Activated CD4-positive, alpha-beta T cell treated with anti-CD3 and anti-CD28 coated beads for 36 hours (primary cell): ENCODE measurements around the gene DDX41. TPM values are rescaled to one million over a fixed set of nuclear protein-coding genes. Genes with fewer than 3 reads are reported as not detected.
A peak's percentile ranks its signal among the peaks of the same experiment; 100 is the strongest.

ENCODE experiments used
- ATAC-seq: fragments of 200-7000 bp; cut with Tn5 transposase; one replicate; pipeline ENCODE4 v1.10.0; 2021; ENCODE audit warnings: mild to moderate bottlenecking, moderate library complexity
- CTCF ChIA-PET: fragments of 350-600 bp; sonication (Branson Sonifier 250); formaldehyde crosslinking; loops from one replicate; lab custom pipeline; 2021; ENCODE audit warnings: antibody characterized with exemption; lab: Charles Lee
- POLR2A ChIA-PET: fragments of 350-600 bp; sonication (Branson Sonifier 250); formaldehyde crosslinking; loops from one replicate; lab custom pipeline; 2021; ENCODE audit warnings: antibody characterized with exemption, inconsistent platforms; lab: Charles Lee
- DNase-seq: peaks from one replicate; pipeline ENCODE4 v3.0.0-alpha.2; 2020
- H3K27ac Mint-ChIP-seq: one replicate; pipeline ENCODE4 v1.8.0; 2021; ENCODE audit warnings: mixed read lengths
- H3K27me3 Mint-ChIP-seq: one replicate; pipeline ENCODE4 v1.8.0; 2021; ENCODE audit warnings: mixed read lengths
- H3K36me3 Mint-ChIP-seq: one replicate; pipeline ENCODE4 v1.8.0; 2021; ENCODE audit warnings: low read depth, mixed read lengths
- H3K4me1 Mint-ChIP-seq: one replicate; pipeline ENCODE4 v1.8.0; 2021; ENCODE audit warnings: mixed read lengths
- H3K4me3 Mint-ChIP-seq: one replicate; pipeline ENCODE4 v1.8.0; 2021; ENCODE audit warnings: mild to moderate bottlenecking, moderate library complexity, mixed read lengths
- H3K9me3 Mint-ChIP-seq: one replicate; pipeline ENCODE4 v1.8.0; 2021; ENCODE audit warnings: low read depth, mixed read lengths
- intact Hi-C, 2 experiments: fragments of 100-400 bp; cut with DNase I in 1 of 2; cut with micrococcal nuclease in 1 of 2; formaldehyde crosslinking; loops; one replicate each; pipeline versions ENCODE4 v1.14.2 to v1.15.1; 2022 to 2024; cut with DNase I, micrococcal nuclease
- total RNA-seq, 2 experiments: library from RNA; stranded (reverse); gene quantifications; one replicate each; pipeline ENCODE4 v1.2.3, GENCODE V29; 2021

DDX41 gene
- total RNA-seq, 2 experiments from 2014 or later: 192 to 197 TPM

DNA sequence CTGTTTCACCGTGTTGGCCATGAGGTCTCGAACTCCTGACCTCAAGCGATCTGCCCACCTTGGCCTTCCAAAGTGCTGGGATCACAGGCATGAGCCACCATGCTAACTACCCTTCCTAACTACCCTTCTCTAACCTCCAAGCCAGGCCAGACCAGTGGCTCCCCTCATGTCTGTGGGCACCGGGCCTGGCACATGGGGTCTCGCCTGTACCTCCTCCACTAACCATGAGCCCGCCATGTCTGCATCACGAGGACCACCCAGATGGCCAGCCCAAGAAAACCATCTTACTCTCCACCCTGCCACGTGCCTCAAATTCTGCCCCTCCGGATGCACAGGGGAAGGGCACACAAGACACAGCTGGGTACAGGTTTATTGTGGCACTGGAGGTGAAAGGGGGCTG, 33.7 kb downstream of the DDX41 start:
- DNase-seq (no peak), ATAC-seq (no peak)
- Mint-ChIP-seq H3K9me3 (no peaks in the 10 kb centered on the region), H3K27me3 (no peaks in the 10 kb centered on the region), H3K36me3 (peaks cover 16% of the 10 kb centered on the region), H3K27ac (no peak overlapping the region), H3K4me1 (peaks cover 20% of the 10 kb centered on the region), H3K4me3 (no peak overlapping the region)
- POLR2A ChIA-PET: no interaction called here
- intact Hi-C loops: no loop called here
- CTCF ChIA-PET: no interaction called here

DNA sequence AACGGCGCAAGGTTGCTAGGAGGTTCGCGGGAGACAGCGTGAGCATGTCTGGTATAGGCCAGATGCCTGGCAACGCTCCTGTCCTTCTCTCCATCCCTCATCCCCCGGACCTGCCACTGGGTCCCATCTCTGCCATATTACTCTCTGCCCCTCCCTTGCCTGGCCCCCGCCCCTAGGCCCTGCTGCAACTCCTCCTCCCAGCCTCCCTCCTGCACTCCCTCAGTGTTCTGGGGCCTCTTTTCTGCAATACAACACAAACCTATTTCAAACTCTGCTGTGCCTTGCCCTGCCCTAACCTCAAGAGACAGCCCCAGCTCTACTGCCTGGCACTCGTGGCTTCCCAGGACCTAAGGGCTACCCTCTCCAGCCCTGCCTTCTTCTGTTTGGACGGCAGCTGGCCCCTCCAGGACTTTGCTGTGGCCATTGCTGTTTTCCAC, 34.4 kb downstream of the DDX41 start:
- ChIA-PET CTCF (no interaction called here), POLR2A (no interaction called here)
- Mint-ChIP-seq H3K27ac (no peak overlapping the region), H3K4me3 (no peak overlapping the region), H3K27me3 (no peaks in the 10 kb centered on the region), H3K4me1 (peaks cover 26% of the 10 kb centered on the region), H3K36me3 (peaks cover 12% of the 10 kb centered on the region), H3K9me3 (no peaks in the 10 kb centered on the region)
- no peak for ATAC-seq
- intact Hi-C loops: no loop called here
- no peak for DNase-seq

DNA sequence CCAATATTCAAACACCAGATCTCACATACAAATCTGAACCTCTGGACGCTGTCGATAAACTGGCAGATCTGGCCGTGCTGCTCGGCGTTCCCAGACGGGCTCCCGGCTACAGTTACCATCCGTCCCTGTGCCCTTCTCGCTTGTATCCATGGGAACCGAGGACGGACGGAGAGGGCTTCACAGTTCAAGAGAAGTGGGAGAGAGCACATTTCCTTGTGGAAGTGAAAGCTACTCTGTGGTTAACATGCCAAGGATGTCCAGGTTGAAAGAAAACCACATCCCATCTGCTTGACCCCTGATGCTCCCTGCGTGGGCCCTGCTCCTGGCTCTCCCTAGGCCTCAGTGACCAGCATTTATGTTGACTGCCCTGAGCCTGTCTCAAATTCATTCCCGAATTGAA, 37.0 kb downstream of the DDX41 start:
- H3K27me3 Mint-ChIP-seq: no peaks in the 10 kb centered on the region
- ATAC-seq: no peak
- H3K36me3 Mint-ChIP-seq: peaks cover 8% of the 10 kb centered on the region
- ChIA-PET POLR2A (interaction anchor here (0.8 to 1.3 kb wide), 2 partner anchors 53 to 167 kb away, joined by 3 to 7 read pairs; no protein-coding TSS in a partner anchor), CTCF (interaction anchor here (0.6 to 1.9 kb wide), 6 partner anchors 14 to 155 kb away, joined by 3 to 9 read pairs (median 4); no protein-coding TSS in a partner anchor)
- H3K27ac Mint-ChIP-seq: peak overlapping the region; percentile 98
- intact Hi-C loops: no loop called here
- H3K4me3 Mint-ChIP-seq: no peak overlapping the region
- DNase-seq: no peak
- peaks cover 41% of the 10 kb centered on the region for H3K4me1 Mint-ChIP-seq
- no peaks in the 10 kb centered on the region for H3K9me3 Mint-ChIP-seq

DNA sequence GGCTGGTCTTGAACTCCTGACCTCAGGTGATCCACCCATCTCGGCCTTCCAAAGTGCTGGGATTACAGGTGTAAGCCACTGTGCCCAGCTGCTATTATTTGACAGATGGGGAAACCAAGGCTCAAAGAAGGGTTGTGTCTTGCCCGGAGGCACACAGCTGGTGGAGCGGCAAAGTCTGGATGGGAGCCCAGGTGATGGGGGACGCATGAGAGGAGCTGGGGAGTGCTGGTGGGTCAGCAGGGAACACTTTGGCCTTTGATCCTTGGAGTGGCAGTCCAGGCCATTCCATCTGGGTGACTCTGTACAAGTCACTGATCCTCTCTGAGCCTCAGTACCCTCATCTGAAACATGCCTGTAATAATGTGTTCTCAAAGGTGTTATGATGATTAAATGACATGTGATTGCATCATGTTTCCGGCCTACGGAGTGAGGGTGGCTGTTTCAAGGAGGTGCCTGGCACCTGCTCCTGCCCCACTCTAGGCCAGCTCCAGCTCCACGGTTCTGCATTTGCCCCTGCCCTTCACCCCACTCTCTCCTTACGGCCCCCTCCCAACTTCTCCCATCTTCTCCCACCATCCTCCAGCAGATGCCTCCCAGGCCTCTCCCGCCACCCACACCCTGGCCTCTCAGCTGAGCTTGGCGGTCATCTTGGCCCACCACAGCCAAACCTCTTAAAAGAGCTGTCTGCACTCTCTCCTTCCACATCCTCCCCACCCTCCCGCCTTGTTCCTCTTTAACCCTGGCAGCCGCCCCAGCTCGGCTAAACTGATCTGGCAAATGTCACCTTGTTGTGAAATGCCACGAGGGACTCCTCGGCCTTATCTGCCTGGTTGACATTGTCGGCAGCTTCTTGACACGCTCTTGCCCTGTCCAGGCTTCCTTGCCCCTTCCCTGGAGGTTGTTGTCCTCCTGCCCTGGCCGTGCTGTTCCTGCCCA, 37.8 kb downstream of the DDX41 start:
- intact Hi-C loops: no loop called here
- DNase-seq (peak; percentile 73), ATAC-seq (peak; percentile 87)
- ChIA-PET POLR2A (interaction anchor here (1.3 kb wide), 1 partner anchor 52 kb away, joined by 3 read pairs; no protein-coding TSS in a partner anchor), CTCF (interaction anchor here (0.6 to 1.9 kb wide), 12 partner anchors 11 to 88 kb away, joined by 3 to 9 read pairs (median 4); partner anchors contain the start of gene PDLIM7)
- H3K9me3 Mint-ChIP-seq: no peaks in the 10 kb centered on the region
- H3K36me3 Mint-ChIP-seq: peaks cover 6% of the 10 kb centered on the region
- H3K4me1 Mint-ChIP-seq: peaks cover 44% of the 10 kb centered on the region
- peak overlapping the region; percentile 98 for H3K27ac Mint-ChIP-seq
- H3K27me3 Mint-ChIP-seq: peaks cover 1% of the 10 kb centered on the region
- H3K4me3 Mint-ChIP-seq: no peak overlapping the region

DNA sequence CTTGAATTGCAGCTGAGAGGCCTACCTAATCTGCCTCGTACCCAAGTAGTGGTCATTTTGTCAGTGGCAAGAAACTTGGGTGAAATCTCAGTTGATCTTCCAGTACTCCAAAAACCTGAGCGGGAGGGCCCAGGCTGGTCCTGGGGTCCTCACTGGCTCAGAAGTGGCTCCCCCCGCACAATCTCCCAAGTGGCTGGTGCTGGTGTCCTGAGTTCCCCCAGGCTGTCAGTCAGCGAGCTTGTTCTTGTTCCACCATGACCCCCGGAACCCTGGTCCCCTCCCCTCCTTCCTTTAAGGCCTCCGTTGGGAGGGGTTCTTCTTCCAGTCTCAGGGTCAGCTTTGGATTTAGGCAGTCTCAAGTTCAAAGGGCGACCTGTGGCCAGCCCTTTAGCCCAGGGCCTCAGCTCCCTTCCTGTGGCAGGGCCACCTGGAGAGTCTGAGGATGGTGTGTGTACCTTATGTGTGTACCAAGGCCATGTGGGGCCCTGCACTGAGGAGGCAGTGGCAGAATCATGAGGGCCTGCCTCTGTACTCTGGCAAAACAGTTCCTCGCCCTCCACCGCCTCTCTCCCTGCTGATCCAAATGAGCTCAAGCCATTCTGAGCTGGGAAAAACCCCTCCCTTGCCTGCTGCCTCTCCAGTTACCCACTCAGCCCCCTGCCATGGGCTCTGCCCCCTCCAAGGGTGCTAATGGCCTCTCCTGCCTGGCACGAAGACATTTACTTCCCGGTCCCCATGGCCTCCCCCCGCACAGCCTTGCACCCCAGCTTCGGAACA, 38.9 kb downstream of the DDX41 start:
- no peak for ATAC-seq
- H3K36me3 Mint-ChIP-seq: peaks cover 7% of the 10 kb centered on the region
- intact Hi-C loops: no loop called here
- H3K27ac Mint-ChIP-seq: peak overlapping the region; percentile 98
- H3K27me3 Mint-ChIP-seq: peaks cover 4% of the 10 kb centered on the region
- peaks cover 46% of the 10 kb centered on the region for H3K4me1 Mint-ChIP-seq
- no peak for DNase-seq
- ChIA-PET POLR2A (interaction anchor here (0.6 kb wide), 1 partner anchor 10 kb away, joined by 3 read pairs; no protein-coding TSS in a partner anchor), CTCF (interaction anchor here (0.6 to 2.1 kb wide), 12 partner anchors 12 to 690 kb away, joined by 3 to 6 read pairs (median 4); partner anchors contain the start of gene PDLIM7)
- H3K4me3 Mint-ChIP-seq: no peak overlapping the region
- H3K9me3 Mint-ChIP-seq: no peaks in the 10 kb centered on the region

DNA sequence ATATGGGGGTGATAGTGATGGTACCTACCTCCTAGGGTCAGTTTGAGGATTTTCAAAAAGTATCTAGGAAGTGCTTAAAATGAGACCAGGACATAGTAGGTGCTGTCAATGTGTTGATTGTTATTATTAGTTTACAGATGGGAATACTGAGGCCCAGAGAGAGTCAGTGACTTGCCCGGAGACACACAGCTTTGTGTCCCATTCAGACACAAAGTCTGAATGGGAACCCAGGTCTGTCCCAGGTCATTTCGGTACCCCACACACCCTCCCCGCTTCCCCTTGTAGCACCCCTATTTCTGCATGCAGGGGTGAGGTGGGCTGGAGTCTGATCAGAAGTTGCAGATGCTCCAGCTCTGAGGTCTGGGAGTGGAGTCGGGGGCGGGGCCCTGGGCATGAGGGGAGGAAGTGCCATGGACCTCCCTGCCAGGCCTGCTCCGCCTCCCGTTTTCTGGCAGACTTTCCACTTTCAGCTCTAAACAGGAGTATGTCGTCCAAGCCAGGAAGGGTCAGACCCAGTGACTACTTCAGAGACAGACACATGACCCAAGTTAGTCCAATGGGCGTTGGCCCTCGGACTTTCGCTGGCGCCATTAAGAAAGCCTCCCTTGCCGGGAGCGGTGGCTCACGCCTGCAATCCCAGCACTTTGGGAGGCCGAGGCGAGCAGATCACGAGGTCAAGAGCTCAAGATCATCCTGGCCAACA, 40.1 kb downstream of the DDX41 start:
- Mint-ChIP-seq H3K9me3 (no peaks in the 10 kb centered on the region), H3K36me3 (peaks cover 7% of the 10 kb centered on the region), H3K27me3 (peaks cover 4% of the 10 kb centered on the region), H3K4me3 (no peak overlapping the region), H3K4me1 (peaks cover 46% of the 10 kb centered on the region), H3K27ac (peak overlapping the region; percentile 58)
- intact Hi-C loops: no loop called here
- CTCF ChIA-PET: interaction anchor here (0.6 to 3.0 kb wide), 10 partner anchors 13 to 1009 kb away, joined by 3 to 17 read pairs (median 4); partner anchors contain the start of gene PDLIM7
- no peak for ATAC-seq
- no peak for DNase-seq
- POLR2A ChIA-PET: no interaction called here

DNA sequence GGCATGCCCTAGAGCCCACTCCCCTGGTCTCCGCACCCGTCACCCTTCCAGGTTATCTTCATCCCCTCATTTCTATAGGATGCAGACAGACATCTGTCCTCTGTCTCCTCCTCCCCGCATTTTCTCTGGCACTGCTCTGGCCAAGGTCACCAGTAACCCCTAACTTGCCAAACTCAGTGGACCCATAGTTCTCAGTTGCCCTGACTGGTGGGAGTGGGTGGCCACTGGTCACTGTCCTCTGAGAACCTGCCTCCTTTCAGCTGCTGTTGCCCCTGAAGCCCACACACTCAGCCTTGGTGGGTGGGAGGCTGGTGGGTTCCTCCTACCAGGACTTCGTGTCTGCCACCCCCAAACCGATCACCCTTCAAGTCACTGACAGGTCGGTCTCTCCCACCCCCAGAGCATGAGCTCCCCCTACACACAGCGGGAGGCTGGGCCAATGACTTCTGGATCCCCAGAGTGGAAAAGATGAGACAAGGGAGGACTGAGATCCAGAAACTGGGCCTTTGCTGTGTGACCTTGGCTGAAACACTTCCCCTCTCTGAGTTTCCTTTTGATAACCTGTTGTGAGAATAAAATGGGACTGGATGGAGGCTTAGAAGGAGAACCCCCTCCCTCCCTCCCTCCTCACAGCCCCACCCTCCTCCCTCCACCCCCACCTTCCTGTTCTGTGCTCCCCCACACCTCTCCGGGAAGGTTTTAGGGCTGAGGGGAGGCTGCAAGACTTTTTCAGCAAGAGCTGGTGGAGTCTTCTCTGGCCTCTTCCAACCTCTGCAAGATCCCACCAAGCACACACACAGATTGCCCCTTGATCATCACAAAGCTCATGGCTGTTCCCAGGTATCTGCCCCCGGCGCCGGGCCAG, 41.0 kb downstream of the DDX41 start:
- peaks cover 7% of the 10 kb centered on the region for H3K36me3 Mint-ChIP-seq
- H3K27ac Mint-ChIP-seq: peak overlapping the region; percentile 58
- H3K9me3 Mint-ChIP-seq: no peaks in the 10 kb centered on the region
- intact Hi-C loops: no loop called here
- peaks cover 51% of the 10 kb centered on the region for H3K4me1 Mint-ChIP-seq
- ChIA-PET POLR2A (no interaction called here), CTCF (interaction anchor here (0.5 to 3.0 kb wide), 9 partner anchors 13 to 1008 kb away, joined by 3 to 17 read pairs (median 4); no protein-coding TSS in a partner anchor)
- ATAC-seq (peak; percentile 14), DNase-seq (peak; percentile 47)
- H3K4me3 Mint-ChIP-seq: no peak overlapping the region
- peaks cover 4% of the 10 kb centered on the region for H3K27me3 Mint-ChIP-seq

DNA sequence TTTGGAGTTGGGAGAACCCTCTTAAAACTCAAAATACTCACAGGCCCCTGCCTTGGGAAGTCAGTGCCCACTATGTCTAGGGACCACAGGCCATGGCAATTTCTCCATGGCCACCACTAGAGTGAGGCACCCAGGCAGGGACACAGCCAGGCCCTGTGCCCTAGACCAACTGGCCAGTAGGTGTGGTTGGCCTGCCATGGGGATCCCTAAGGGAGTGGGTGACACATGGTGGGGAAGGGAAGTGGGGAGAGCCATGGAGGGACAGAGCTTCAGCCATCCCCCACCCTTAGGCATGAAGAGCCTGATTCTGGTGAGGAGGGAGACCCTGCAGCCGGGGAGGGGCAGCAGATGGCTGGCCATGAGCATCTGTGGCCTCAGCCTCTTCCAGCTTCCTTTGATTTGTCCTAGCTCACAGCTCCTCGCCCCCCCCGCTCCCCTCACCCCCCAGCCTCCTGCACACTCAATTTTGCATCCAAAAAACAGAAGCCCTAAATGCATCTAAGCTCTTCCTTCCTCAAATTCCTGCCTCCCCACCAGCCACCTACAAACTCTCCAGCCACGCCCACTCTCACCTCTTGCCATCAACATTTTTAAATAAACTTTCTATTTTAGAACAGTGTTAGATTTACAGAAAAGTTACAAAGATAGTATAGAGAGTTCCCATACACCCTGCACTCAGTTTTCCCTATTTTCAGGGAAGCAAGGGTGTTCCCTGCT, 41.8 kb downstream of the DDX41 start:
- H3K36me3 Mint-ChIP-seq: peaks cover 7% of the 10 kb centered on the region
- peaks cover 49% of the 10 kb centered on the region for H3K4me1 Mint-ChIP-seq
- ATAC-seq: no peak
- CTCF ChIA-PET: interaction anchor here (1.0 to 3.0 kb wide), 3 partner anchors 34 to 165 kb away, joined by 3 to 17 read pairs (median 4); no protein-coding TSS in a partner anchor
- H3K4me3 Mint-ChIP-seq: peak overlapping the region; percentile 65
- H3K27ac Mint-ChIP-seq: peak overlapping the region; percentile 21
- POLR2A ChIA-PET: no interaction called here
- intact Hi-C loops: no loop called here
- H3K9me3 Mint-ChIP-seq: no peaks in the 10 kb centered on the region
- peaks cover 4% of the 10 kb centered on the region for H3K27me3 Mint-ChIP-seq
- DNase-seq: no peak

DNA sequence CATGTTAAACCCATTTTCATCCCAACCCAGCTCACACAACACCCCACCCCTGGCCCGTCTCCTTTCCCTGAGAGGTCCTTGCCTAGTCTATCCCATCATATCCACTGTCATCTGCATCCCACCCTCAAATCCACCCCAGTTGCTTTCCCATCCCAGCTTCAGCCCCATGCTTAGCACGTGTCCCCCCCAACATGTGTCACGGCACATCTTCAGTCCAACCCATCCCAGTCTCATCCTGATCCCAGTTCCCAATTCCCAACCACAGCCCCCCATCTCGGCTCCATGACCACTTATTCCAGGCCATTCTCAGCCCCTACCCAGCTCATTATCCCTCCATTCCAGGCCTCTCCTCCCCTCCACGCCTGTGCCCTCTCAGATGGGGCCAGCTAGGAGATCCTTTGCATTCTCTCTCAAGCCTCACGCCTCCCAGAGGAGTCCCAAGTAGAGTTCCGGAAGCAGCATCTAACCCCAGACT, 42.7 kb downstream of the DDX41 start:
- Mint-ChIP-seq H3K9me3 (no peaks in the 10 kb centered on the region), H3K27ac (peak overlapping the region; percentile 70), H3K4me3 (peak overlapping the region; percentile 65), H3K36me3 (peaks cover 7% of the 10 kb centered on the region), H3K27me3 (peaks cover 4% of the 10 kb centered on the region), H3K4me1 (peaks cover 40% of the 10 kb centered on the region)
- ChIA-PET POLR2A (no interaction called here), CTCF (interaction anchor here (0.7 to 1.4 kb wide), 3 partner anchors 27 to 83 kb away, joined by 3 to 4 read pairs (median 3); no protein-coding TSS in a partner anchor)
- intact Hi-C loops: no loop called here
- DNase-seq: no peak
- no peak for ATAC-seq
